Stimulated activated CD4-positive, alpha-beta T cell treated with anti-CD3 and anti-CD28 coated beads, Interleukin-2, amount 100 ng/mL, for 4 hours (primary cell): Measurements from ENCODE around the gene MZB1.
"Not testable (repeated sequence)": the region's sequence is repeated elsewhere in the genome, so short reads cannot be mapped to it uniquely, and the experiment has no call there.

ENCODE experiments used
- DNase-seq: peaks from one replicate; pipeline ENCODE4 v3.0.0-alpha.2; 2020; ENCODE audit warnings: low read depth

Gene MZB1

GRCh38 chr5:139410121-139410992 is 20.6 kb upstream of the MZB1 start:
- DNase-seq: no peak

- not testable (repeated sequence) for DNase-seq
Measured at GRCh38 chr5:139409116-139409515, 19.4 kb upstream of the MZB1 start.

- no peak for DNase-seq
Measured at GRCh38 chr5:139408191-139408590, 18.5 kb upstream of the MZB1 start.

GRCh38 chr5:139407517-139407916 is 17.8 kb upstream of the MZB1 start:
- no peak for DNase-seq

GRCh38 chr5:139406963-139407362 is 17.2 kb upstream of the MZB1 start:
- no peak for DNase-seq

GRCh38 chr5:139404484-139404840 is 14.7 kb upstream of the MZB1 start:
- no peak for DNase-seq

GRCh38 chr5:139403787-139404483 is 14.2 kb upstream of the MZB1 start, which contains the start of gene SPATA24:
Gene SPATA24, minus strand, starts transcription at chr5:139404089. Its CDS starts 29 bp downstream, at chr5:139404060.
- DNase-seq: peak; percentile 98

GRCh38 chr5:139403418-139403786 is 13.7 kb upstream of the MZB1 start:
- no peak for DNase-seq

- DNase-seq: no peak
Measured at GRCh38 chr5:139402561-139403158, 12.9 kb upstream of the MZB1 start.

GRCh38 chr5:139401546-139401945 is 11.8 kb upstream of the MZB1 start:
- no peak for DNase-seq

GRCh38 chr5:139399501-139400121 is 9.9 kb upstream of the MZB1 start:
- no peak for DNase-seq

GRCh38 chr5:139397921-139398320 is 8.2 kb upstream of the MZB1 start:
- no peak for DNase-seq

- no peak for DNase-seq
Measured at GRCh38 chr5:139396691-139397090, 7.0 kb upstream of the MZB1 start.

GRCh38 chr5:139395844-139396640 is 6.3 kb upstream of the MZB1 start:
- no peak for DNase-seq

- no peak for DNase-seq
Measured at GRCh38 chr5:139394654-139395566, 5.2 kb upstream of the MZB1 start, which contains the start of gene PROB1. Gene PROB1, minus strand, starts transcription at chr5:139395104. Its CDS starts 23 bp downstream, at chr5:139395081.

- no peak for DNase-seq
Measured at GRCh38 chr5:139394123-139394653, 4.5 kb upstream of the MZB1 start.

GRCh38 chr5:139393497-139394122 is 3.9 kb upstream of the MZB1 start:
- no peak for DNase-seq

- DNase-seq: peak; percentile 60
Measured at GRCh38 chr5:139392678-139393496, 3.2 kb upstream of the MZB1 start.

- DNase-seq: no peak
Measured at GRCh38 chr5:139392324-139392677, 2.6 kb upstream of the MZB1 start.
